GM18951 (cell line): ENCODE results near the gene CREBBP.

Source experiments
- POLR2A ChIP-seq: IDR thresholded peaks from 4 replicates; pipeline ENCODE4 v1.6.1; 2011; ENCODE audit warnings: mild to moderate bottlenecking; ENCODE audit not compliant: insufficient read length, insufficient read depth; ENCODE audit errors: extremely low read depth
- in situ Hi-C: fragments of 300-500 bp; cut with MboI; formaldehyde crosslinking; loops from one replicate; pipeline ENCODE4 v1.12.0; 2022; ENCODE audit warnings: low sequenced_read_pairs, mixed read lengths, inconsistent platforms; ENCODE audit not compliant: unreplicated experiment

CREBBP gene

DNA sequence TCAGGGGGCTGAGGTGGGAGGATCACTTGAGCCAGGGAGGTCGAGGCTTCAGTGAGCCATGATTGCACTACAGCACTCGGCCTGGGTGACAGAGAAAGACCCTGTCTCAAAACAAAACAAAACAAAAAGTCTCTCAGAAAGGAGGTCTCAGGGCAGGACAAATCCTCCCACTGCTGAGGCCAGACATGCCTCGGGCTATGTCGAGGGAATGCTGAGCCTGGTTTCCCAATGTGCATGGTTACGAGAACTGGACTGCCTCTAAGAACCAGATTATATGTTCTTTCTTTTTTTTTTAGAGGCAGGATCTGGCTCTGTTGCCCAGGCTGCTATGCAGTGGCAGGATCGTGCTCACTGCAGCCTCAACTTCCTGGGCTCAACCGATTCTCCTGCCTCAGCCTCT, 190.8 kb downstream of the CREBBP start:
- in situ Hi-C loops = no loop called here
- no peak for TF ChIP-seq POLR2A

DNA sequence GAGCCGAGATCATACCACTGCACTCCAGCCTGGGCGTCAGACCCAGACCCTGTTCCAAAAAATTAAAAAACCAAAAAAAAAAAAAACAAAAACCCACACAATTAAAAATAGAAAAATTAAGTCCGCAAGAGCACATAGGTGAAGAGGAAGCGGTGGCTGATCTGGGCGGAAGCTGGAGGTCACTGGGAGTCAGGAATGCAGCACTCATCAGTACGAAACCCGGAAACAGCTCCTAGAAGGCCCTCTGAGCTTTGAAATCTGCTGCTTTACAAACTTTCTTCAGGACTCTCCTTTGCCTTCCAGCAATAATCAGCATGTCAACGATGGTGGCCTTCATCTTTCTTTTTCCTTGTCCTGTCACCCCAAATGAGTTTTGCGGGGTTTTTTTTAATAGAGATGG, 192.7 kb downstream of the CREBBP start:
- TF ChIP-seq POLR2A = no peak
- in situ Hi-C loops = no loop called here

DNA sequence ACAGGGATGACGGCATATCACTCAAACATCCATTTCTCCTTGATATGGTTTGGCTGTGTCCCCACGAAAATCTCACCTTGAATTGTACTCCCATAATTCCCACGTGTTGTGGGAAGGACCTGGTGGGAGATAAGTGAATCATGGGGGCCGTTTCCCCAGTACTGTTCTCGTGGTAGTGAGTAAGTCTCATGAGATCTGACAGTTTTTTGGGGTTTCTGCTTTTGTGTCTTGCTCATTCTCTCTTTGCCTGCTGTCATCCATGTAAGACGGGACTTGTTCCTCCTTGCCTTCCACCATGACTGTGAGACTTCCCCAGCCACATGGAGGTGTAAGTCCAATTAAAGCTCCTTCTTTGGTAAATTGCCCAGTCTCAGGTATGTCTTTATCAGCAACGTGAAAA, 193.5 kb downstream of the CREBBP start:
- in situ Hi-C loops = no loop called here
- no peak for TF ChIP-seq POLR2A

DNA sequence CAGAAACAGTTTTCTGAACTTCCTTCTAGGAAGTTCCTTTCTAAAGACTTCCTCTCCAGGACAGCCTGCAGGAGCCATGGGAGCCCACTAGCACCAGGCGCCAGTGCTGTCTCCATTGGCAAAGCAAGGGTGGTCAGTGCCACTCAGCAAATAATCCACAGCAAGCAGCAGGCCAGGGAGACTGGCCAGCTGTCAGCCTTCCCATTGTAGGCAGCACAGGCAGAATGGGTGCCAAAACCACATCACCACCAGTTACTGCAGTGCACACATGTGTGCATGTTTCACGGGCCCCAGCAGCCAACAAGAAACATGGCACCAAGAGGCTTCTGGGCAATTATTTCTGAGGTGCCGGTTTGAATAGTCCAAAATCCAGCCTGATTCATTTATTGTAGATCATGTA, 199.3 kb downstream of the CREBBP start:
- no peak for TF ChIP-seq POLR2A
- in situ Hi-C loops = no loop called here

DNA sequence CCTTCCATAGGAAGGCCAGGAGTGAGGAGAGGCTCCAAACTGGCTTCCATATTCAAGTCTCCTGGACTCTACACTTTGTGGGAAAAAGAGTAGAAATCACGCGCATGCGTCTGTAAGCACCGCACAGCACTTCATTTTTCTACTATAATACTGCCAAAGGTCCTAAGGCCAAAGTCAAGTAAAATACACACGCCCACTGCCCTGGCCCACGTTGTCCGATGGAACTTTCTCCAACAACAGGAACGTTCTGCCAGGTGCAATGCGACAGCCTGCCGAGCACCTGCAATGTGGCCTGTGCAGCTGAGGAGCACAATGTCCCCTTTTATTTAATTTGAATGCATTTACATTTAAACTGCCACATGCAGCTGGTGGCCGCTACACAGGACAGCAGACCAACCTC, 202.5 kb downstream of the CREBBP start:
- TF ChIP-seq POLR2A = no peak
- in situ Hi-C loops = no loop called here

DNA sequence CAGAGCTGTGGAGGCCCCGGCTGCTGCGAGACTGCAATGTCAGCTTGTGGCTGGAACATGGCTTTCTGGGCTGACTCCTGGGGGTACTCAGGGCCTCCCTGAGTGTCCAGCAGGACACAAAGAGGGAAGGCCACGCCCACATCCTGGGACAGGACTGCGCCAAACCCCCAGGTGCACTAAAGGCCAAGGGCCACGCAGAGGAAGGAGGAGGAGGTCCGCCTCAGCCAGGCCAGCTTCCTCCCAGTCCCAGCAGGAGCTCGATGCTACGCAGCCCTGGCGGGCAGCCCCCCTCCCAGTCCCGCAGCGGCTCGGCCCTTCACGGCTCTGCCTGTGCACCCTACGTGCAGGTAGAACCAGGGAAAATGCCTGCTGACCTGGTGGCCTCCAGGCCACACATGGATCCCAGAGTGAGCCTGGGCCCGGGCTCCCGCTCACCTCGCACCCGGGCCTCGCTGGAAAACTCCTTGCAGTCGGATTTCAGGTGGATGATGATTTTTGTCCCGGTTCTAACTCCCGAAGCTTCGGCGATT, 204.8 kb downstream of the CREBBP start:
- in situ Hi-C loops = no loop called here
- TF ChIP-seq POLR2A = no peak
